Measurements from ENCODE around the gene PTPRK.

The PTPRK gene

DNA sequence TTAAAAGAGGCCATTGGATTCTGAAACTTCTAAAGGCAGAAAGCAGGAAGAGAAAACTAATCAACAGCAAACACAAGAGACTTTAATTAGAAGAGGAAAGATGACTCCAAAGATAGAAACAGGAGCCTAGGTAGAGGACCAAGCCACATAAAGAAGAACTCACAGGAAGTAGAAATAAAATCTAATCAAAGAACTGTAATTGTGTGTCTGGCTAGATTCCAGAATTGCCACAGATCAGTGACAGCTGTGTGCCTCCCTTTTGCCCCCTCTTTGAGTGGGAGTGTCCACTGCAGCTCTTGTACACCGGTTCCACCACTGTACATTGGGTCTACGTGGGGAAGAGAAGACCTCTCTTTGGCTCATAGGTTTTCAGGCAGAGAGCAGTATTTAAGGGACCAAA is 597.3 kb downstream of the PTPRK start:
- DNase-seq (ENCODE audit: low spot score), result no peak

GRCh38 chr6:127921982-127922381 is 598.4 kb downstream of the PTPRK start:
- no peak for DNase-seq (ENCODE audit: low spot score)

- DNase-seq (ENCODE audit: low spot score), result no peak
Observed at GRCh38 chr6:127920804-127921203, 599.6 kb downstream of the PTPRK start.

All from AG20443 (cell line).